Head of caudate nucleus (tissue), 42 donors: Measurements from ENCODE around the gene PKNOX1.
"Not testable (repeated sequence)": the region's sequence is repeated elsewhere in the genome, so short reads cannot be mapped to it uniquely, and the experiment has no call there.

Source experiments
- DNase-seq, 42 donors: peaks; one replicate each; pipeline versions ENCODE4 v3.0.0 to v3.0.0-alpha.2; 2020 to 2021; ENCODE audit warnings: mixed read lengths in 7 of 42
- intact Hi-C: fragments of 100-400 bp; cut with DNase I; formaldehyde crosslinking; loops from one replicate; pipeline ENCODE4 v1.15.0; 2022

PKNOX1 gene

DNA sequence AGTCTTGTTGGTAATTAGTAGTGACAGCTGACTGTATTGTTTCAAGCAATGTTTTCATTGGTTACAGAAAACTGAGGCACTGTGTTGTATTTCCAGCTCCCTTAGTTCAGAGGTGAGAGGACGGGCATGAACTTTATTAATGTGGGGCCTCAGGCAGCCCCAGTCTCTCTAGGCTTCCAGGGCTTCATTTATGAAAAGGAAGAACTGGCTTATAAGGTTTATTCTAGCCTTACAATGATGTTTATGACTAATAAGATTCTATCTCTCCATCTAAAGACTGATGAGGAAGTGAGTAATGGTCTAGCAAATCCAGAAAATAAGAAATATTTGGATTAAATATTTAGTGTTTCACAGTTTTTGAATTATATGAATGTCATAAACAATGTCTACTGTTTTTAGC is 59.7 kb downstream of the PKNOX1 start:
- intact Hi-C loops: no loop called here

DNA sequence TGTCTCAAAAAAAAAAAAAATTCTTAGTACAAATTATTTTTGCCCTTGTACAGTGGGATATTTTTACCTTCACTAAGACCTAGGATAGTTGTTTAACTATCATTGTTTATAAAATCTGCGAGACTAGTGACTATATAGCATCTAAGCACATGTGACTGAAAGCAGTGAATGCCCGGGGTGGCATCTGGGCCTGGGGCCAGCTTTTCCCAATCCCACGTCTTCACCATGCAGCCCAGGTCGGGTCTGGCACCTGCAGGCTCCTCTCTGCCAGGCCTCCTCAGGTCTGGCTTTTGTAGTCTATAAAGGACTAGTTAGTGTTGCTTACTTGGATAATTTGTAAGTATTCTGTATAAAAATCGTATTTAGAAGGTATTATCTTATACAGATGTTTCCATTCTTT is 60.5 kb downstream of the PKNOX1 start:
- intact Hi-C loops: no loop called here
- no peak for DNase-seq

More for the DNA sequence above, 59.7 kb downstream of the PKNOX1 start:
- no peak for DNase-seq

DNA sequence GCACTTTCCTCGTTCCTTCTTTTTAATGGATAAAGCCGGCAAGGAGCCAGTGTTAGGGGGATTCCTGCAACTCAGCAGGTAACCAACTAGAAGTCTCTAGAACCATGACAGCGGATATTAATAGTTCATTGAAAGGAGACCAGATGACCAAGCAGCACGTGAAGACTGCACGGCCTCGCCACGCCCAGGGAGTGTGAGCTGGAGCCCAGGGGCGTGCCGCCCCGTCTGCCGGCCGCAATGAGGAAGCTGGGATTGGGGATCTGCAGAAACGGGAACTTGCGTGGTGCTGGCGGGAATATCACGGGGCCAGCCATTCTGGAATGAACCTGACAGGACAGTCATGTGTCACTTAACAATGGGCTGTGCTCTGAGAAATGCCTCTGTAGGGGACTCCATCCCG is 62.5 kb downstream of the PKNOX1 start:
- intact Hi-C loops, DNase-seq: not testable (repeated sequence)

DNA sequence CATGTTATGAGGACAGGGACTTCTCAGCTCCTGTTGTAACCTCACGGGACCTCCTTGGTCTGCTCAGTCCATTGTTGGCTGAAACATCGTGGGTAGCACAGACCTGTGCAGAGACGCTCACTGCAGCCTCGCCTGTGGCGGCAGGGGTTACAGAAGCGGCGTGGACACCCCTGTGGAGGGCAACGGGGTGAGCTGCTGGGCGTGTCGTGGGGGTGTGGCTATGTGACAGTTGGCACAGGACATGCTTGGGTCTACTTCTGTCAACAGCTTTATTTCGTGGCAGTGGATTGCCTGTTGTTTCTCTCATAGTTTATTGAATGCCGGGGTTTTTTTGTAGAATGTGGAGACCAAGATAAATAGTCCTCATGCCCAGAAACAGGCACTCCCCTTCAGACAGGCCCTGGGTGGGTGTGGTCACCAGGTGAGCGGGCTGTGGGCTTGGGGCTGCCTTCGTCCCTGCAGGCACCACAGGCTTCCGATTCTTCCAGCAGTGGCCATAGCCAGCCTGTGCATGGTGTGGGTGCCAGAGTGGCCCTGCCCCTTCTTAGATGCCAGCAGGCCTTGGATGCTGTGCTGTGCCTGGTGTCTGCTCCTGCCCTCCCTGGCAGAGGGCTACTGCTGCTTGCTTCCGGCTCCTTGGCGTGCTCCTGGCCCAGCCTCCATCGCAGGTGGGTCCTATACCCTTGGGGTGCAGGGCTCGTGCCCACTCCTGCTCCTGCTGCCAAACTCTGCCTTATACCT is 63.7 kb downstream of the PKNOX1 start:
- DNase-seq: not testable (repeated sequence)

DNA sequence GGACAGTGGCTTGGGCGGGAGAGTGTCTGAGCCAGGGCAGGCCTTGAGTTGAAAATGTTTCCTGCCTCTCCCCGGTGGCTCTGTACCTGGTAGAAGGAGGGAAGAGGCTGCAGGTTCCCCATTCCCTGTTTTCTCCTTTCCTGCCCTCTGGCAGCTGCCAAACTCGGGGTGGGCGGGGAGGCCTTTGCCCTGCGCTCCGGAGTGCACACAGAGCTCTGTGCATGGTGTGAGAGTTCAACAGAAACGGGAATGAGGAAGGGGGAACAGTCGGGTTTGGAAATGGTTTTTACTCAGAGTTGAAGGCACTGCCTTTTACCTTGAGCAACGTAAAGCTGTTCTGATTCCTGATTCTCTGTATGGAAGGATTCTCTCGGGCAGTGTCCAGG is 64.3 kb downstream of the PKNOX1 start:
- DNase-seq, intact Hi-C loops: not testable (repeated sequence)

More for the DNA sequence above, 63.7 kb downstream of the PKNOX1 start:
- intact Hi-C loops: not testable (repeated sequence)

DNA sequence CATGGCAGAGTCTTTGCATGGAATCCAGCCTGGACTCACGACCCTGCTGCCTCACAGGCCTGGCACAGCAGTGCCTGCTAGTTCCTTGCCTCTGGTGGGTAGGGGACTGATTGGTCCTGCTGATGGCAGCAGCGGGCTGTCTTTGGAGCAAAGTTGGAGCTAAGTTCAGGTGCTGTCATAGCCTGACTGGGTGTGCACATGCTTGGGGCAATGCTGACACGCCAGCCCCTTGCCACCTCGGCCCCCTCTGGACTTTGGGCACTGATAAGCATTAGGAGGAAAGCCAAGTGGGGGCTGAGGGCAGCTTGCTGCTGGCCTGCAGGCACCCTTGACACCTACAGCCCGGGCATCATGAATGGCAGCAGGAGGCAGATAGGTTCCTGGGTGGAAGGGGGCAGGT is 67.8 kb downstream of the PKNOX1 start:
- DNase-seq, intact Hi-C loops: not testable (repeated sequence)

DNA sequence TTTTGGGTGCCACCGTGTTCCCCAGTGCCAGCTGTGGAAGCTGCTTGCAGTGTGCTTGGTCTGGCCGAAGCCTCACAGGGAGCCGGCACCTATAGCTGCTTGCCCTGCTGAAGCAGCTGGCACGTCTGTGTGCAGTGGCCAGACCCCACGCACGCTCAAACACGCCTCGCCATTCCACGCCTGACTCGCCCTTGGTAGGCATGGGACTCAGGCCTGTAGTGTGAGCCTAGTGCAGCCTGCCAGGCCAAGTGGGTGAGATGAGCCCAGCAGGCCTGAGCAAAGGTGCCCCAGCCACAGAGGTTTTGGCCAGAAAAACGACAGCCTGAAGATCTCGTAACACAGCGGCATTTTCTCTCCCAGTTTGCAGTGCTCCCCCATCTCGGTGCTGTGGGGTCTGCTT is 68.9 kb downstream of the PKNOX1 start:
- DNase-seq, intact Hi-C loops: not testable (repeated sequence)

DNA sequence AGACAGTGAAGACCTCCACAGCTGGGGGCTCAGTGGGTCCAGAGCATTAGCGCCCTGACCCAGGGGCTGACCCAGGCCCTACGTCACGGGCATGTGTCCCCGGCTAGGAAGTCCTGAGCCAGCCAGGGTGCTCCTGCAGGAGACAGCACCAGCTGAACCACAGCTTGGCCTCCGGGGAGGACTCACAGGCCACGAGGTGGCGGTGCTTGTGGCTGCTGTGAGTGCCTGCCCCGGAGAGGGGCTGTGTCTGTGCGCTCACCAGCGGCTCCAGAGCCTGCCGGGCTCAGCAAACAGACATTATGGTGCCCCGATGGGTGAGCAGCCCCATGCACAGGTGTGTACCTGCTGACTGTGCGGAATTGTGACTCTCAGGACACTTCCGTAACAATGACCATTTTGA is 70.2 kb downstream of the PKNOX1 start:
- intact Hi-C loops: not testable (repeated sequence)
- peak in 1 of 42 donors; percentile 16 for DNase-seq

DNA sequence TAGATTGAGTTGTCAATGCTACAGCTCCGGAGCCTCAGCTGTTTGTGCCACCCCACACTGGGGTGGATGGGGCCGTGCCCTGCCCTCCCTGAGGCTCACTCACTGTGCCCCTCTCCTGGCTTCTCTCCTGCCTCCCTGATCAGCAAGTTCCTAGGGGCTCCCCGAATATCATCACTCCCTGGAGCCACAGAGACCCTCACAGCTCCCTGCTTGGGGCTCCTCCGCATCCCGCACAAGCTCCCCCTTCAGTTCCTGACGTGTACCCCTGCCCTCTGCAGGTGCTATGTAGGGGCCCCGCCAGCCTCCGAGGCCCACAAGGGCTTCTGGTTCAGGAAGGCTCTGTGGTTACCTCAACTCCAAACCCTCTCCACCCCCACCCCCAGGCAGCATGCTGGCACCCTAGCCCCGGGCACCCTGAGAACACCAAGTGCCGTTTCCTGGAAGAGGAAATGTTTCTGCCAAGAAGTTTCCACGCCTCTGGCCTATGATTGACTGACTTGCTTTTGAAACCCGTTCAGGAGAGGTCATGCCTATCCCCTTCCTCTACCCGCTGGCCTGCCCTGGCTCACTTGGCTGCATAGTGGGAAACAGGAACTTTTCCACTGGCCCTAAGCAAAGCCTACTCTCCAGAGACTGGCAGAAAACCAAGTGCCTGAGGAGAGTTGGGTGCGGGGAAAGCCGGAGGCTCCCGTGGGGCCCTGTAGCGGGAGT is 71.0 kb downstream of the PKNOX1 start:
- intact Hi-C loops: not testable (repeated sequence)
- peak in 1 of 42 donors; percentile 26 for DNase-seq

DNA sequence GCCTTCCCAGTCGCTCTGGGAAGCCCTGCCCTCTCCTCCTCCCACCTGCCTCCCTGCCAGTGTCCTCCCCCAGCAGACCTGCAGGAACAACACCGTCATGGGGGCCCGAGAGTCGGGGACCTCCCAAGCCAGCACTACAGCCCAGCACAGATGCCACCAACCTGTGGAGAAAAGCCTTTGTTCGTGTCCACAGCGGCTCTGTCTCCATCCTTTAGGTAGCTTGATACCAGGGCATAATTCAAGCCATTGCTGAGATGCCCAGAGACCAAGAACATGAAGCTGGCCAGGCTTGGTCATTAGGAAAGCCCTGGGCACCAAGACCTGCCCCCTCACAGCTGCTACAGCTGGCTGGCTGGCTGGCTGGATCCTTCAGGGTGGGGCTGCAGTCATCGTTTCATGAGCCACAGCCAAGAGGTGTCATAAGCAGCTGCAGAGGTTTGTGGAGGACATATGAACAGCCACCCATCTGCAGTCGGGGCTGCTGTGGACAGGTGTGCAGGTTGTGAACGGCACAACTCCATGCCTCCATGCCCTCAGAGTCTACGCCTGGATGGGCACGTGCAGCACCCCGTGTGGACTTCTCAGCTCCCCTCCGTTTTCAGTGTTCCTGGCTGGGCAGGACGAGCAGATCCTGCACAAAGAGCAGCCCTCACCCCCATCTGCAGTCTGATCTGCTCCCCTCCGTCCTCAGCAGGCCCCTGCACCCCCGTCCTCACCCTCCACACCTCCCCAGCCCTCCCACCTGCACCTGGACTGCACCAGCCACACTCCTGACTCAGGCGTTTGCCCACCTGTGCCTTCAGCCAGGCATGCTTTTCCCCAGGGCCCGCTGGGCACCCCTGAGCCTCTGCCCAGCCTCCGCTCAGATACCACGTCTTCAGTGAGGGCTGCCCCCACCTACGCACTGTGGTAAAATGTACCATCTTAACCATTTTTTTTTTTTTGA is 71.8 kb downstream of the PKNOX1 start:
- peak in 1 of 42 donors; percentile 16 for DNase-seq
- intact Hi-C loops: not testable (repeated sequence)

DNA sequence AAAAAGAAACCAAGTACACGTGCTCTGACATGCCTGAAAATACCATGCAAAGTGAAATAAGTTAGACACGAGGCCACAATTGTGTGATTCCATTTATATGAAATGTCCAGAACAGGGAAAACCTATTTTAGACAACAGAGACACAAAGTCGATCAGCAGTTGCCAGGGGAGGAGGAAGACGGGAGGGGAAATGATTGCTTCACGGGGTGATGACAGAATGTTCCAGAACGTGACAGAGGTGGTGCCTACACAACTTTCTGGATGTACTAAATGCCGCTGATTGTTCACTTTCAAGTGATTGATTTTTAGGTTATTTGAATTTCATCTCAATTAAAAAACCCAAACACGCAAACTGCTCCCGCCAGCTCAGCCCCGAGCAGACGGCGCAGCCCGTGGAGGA is 78.8 kb downstream of the PKNOX1 start:
- DNase-seq, intact Hi-C loops: not testable (repeated sequence)

DNA sequence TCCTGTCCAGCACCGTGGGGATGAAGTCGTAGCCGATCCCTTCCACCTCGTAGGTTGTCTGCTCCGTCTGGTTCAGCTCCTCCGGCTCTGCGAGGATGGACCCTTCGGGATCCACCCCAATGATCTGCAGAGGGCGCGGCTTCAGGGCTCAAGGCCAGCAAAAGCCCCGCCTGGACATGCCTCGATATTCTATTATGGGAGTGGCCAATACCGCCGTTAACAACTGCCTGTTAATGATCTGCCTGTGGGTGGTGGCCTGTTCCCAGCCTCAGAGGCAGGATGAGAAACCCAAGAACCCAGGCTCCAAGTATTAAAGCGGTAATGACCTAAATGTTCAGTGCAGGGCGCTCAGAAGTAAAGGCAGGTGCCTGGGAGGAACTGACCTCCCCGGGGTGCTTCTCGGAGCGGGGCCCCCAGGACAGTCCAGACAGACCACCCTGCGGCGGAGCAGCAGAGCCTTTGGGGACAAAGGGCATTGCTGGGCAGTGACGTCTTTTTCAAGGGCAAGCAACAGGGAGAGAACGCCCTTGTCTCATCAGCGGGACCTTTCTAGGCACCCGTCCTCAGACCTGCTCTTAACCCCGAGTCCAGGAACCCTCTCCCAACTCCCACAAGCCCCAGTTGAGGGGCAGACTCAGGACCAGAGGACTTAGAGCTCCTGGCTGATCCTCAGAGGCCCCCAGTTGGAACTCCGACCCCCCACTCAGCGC is 88.7 kb downstream of the PKNOX1 start:
- intact Hi-C loops, DNase-seq: not testable (repeated sequence)

DNA sequence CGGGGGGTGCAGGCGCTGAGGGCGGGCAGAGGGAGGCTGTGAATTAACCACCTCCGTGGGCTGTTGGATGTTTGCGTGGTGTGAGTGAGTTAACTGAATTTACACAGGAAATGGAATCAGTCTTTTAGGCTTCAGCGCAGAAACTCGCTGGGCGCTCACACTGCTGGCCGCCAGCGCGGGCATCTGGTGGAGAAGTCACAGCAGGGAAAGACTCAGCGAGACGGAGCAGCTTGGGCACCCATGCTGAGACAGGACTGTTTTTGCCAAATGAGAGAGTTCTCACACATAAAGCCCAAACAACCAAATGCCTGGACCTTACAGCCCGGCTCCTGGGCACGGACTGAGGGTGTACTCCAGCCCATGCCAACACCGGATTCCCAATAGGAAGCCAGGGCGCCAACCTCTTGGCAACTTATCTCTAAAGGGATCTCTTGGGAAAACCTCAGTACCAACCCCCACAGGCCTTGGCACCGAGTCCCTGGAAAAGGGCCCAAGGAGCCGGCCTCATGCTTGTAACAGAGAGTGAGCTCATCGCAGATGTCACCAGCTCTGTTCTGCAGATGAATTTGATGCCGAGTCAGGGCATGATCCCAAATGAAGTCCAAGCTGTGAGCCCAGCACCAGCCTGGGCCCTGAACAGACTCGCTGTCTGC is 90.0 kb downstream of the PKNOX1 start:
- intact Hi-C loops, DNase-seq: not testable (repeated sequence)

DNA sequence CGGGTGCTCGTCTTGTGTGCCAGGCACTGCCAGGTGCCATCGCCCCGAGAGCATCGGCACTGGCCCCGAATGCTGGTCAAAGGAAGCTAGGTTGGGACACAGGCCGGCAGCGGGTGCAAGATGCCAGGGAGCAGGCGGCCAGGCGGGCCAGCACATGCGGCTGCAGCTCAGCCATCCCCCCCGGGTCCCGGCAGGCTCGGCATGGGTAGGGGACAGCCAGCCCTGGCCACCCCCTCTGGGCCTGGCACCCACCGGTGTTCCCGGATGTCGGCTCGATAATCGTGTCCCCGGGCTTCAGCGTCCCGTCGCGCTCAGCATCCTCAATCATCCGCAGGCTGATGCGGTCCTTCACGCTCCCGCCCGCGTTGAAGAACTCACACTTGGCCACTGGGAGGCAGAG is 91.6 kb downstream of the PKNOX1 start:
- intact Hi-C loops: not testable (repeated sequence)
- DNase-seq: peak in 1 of 42 donors; percentile 8

DNA sequence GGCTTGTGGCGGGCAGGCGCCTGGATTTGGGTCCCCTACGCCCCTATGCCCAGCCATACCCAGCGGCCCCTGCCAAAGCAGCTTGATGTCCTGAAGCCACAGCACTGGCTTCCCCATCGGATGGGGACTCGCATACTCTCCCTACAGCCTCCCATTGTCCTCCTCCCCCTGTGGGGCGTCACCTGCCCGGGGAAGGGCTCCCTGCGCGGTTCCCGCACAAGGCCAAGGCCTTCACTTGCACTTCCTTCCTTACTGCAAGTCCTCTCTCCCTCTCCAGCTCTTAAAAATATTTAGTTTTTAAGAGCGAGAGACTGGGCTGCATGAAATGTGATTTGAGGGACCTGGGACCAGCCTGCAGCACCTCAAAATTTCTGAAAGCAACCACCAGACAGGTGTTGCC is 92.3 kb downstream of the PKNOX1 start:
- peak in 1 of 42 donors; percentile 13 for DNase-seq
- intact Hi-C loops: not testable (repeated sequence)

DNA sequence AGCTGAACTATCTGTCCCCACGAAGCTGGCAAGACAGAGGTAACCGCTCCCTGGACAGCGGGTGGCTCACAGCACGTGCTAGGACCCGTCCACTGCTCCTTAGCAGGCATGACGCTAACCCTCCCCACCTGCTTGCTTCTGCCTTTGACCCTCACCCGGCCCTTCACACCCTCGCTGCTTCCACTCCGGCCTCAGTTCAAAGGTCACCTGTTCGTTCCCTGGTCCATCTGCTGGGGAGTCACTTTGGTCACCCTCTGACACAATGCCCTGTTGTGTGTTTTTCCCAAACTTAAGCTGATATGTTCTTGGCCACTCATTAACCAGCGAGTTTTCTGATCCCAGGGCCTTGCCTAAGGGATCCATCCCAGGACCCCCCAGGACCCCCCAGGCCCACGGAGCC is 93.7 kb downstream of the PKNOX1 start:
- not testable (repeated sequence) for DNase-seq

DNA sequence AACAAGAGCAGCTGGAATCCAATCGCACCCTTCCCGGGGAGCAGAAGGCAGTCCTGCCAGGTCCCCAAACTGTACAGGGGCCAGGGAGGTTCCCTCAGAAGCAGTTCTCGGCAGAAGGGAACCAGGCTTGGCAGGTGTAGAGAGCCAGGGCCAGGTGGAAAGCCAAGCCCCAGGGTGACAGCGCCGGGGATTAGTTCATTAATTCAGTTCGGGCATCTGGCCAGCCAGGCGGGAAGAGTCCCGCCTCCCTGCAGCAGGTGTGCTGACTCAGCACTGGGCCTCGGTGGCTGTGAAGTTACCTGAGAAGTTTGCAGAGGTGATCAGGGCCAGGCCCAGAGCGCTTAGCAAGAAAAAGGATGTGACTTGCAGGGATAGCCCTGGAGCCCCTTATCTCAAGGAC is 95.3 kb downstream of the PKNOX1 start:
- intact Hi-C loops, DNase-seq: not testable (repeated sequence)

More for the DNA sequence above, 93.7 kb downstream of the PKNOX1 start:
- intact Hi-C loops: not testable (repeated sequence)

DNA sequence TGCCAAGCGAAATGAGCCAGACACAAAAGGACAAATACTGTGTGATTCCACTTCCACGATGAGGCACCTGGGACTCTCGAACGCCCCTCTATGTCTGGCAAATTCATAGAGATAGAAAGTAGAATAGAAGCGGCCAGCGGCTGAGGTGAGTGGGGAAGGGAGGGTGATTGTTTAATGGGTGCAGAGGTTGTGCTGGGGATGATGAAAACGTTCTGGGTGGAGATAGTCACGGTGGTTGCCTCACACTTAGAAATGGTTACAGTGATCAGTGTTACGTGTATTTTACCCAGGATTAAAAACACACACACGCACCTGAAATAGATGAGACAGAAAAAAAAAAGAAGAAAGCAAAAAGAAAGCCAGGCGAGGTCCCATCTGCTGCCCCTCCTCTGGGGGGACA is 98.4 kb downstream of the PKNOX1 start:
- DNase-seq, intact Hi-C loops: not testable (repeated sequence)
